Measurements from ENCODE around the gene ERBB3.

Gene ERBB3

DNA sequence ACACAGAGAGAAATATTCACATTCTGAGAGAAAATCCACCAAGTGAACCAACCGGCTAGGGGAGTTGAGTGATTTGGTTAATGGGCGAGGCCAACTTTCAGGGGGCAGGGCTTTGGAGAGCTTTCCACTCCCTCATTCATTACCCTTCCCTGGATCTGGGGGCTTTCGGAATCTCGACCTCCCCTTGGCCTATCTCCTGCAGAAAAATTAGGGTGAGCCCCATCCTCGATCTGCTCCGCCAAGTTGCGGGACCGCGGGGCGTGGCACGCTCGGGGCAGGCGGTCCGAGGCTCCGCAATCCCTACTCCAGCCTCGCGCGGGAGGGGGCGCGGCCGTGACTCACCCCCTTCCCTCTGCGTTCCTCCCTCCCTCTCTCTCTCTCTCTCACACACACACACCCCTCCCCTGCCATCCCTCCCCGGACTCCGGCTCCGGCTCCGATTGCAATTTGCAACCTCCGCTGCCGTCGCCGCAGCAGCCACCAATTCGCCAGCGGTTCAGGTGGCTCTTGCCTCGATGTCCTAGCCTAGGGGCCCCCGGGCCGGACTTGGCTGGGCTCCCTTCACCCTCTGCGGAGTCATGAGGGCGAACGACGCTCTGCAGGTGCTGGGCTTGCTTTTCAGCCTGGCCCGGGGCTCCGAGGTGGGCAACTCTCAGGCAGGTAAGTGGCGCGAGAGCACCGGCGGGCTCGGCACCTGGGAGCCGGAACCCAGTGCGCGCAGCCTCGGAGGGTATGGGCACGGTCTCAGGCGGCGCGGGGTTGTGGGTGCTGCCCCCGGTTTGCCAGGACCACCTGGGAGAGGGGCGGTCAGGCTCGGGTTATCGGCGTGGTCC is at the start of gene ERBB3:
Gene ERBB3, plus strand, starts transcription at position 443 of the 833 bp plus-strand sequence. Its CDS starts 136 bp downstream, at position 579.
- DNase-seq (ENCODE audit: extremely low read depth, low read depth) = peak; percentile 38
- no peak for TF ChIP-seq CTCF (IDR thresholded peaks at IDR 0.05; ENCODE audit: low read depth, low read length, missing control alignments)
- H3K4me3 ChIP-seq (replicated peaks; ENCODE audit: low read depth, low read length) = peak within 1 kb of the TSS; percentile 47

DNA sequence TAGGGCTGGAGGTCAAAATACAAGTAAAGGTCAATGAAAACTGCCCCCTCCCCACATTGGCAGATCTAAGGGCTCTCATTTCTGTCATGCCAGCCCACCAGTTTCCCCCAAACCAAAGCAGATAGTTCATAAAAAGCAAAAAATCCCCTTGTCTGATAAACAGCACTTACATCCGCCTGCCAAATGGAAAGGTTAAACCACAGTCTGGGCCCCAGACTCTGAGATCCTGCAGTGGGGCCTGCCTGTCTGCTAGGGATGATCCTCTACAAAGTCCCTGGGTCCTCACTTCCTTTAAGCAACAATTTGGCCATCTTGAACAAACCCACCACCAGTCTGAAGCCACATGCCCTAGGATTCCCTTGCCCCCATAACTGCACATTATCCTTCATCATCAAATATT is 48.0 kb upstream of the ERBB3 start:
- TF ChIP-seq CTCF (IDR thresholded peaks at IDR 0.05; ENCODE audit: low read depth, low read length, missing control alignments) = no peak
- no peak for DNase-seq (ENCODE audit: extremely low read depth, low read depth)
- H3K4me3 ChIP-seq (replicated peaks; ENCODE audit: low read depth, low read length) = no peak overlapping the region

- no peak for TF ChIP-seq CTCF (IDR thresholded peaks at IDR 0.05; ENCODE audit: low read depth, low read length, missing control alignments)
- DNase-seq (ENCODE audit: extremely low read depth, low read depth) = no peak
- H3K4me3 ChIP-seq (replicated peaks; ENCODE audit: low read depth, low read length) = no peak overlapping the region
Measured at GRCh38 chr12:56034586-56035332, 45.2 kb upstream of the ERBB3 start.

DNA sequence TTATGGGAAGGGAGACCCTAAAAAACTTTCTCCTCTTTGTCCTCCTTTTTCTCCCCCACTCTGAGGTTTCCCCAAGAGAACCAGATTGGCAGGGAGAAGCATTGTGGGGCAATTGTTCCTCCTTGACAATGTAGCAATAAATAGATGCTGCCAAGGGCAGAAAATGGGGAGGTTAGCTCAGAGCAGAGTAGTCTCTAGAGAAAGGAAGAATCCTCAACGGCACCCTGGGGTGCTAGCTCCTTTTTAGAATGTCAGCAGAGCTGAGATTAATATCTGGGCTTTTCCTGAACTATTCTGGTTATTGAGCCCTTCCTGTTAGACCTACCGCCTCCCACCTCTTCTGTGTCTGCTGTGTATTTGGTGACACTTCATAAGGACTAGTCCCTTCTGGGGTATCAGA is 42.8 kb upstream of the ERBB3 start:
- no peak overlapping the region for H3K4me3 ChIP-seq (replicated peaks; ENCODE audit: low read depth, low read length)
- no peak for DNase-seq (ENCODE audit: extremely low read depth, low read depth)
- no peak for TF ChIP-seq CTCF (IDR thresholded peaks at IDR 0.05; ENCODE audit: low read depth, low read length, missing control alignments)

DNA sequence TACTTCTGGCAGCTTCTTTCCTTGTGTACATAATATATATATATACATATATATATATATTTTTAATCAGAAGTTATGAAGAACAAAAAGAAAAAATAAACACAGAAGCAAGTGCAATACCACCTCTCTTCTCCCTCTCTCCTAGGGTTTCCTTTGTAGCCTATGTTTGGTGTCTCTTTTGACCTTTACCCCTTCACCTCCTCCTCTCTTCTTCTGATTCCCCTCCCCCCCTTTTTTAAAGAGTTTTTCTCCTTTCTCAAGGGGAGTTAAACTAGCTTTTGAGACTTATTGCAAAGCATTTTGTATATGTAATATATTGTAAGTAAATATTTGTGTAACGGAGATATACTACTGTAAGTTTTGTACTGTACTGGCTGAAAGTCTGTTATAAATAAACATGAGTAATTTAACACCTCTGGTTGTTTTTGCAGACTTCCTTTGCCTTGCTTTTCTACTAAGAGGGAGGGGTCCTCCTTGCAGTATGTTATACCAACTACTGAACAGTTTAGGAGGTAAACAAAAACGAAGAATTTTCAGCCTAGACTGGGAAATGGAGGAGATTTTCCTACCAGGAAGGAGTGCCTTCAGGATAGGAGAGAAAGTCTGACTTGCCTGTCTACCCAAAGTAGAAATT is 41.8 kb upstream of the ERBB3 start:
- DNase-seq (ENCODE audit: extremely low read depth, low read depth) = no peak
- no peak for TF ChIP-seq CTCF (IDR thresholded peaks at IDR 0.05; ENCODE audit: low read depth, low read length, missing control alignments)
- no peak overlapping the region for H3K4me3 ChIP-seq (replicated peaks; ENCODE audit: low read depth, low read length)

DNA sequence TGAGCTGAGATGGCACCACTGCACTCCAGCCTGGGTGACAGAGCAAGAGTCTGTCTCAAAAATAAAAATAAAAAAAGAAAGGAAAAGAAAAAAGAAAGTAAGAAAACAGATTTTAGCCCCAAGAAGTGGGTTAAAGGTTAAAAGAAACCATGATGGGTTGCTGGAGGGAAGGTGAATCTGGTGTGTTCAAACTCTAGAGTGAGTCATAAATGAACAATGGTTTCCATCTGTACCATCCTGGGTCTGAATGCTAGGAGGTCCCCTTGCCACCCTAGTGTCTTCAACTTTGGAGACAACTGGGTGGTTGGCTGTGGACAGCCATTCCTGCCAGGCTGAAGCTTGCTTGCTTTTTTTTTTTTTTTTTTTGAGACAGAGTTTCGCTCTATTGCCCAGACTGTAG is 39.8 kb upstream of the ERBB3 start:
- TF ChIP-seq CTCF (IDR thresholded peaks at IDR 0.05; ENCODE audit: low read depth, low read length, missing control alignments) = no peak
- DNase-seq (ENCODE audit: extremely low read depth, low read depth) = no peak
- no peak overlapping the region for H3K4me3 ChIP-seq (replicated peaks; ENCODE audit: low read depth, low read length)

All from HFF-Myc (cell line).